Fibroblast of lung (primary cell): ENCODE results near the gene IKBKE.

Experiments
- EZH2 ChIP-seq: IDR thresholded peaks from 2 replicates; pipeline ENCODE4 v1.5.1; 2012; ENCODE audit warnings: low read length, control low read depth, mild to moderate bottlenecking; ENCODE audit errors: missing control alignments
- TF ChIP-seq, protein P1 (sequence below), 2 donors: IDR thresholded peaks in 1 of 2; conservative IDR thresholded peaks in 1 of 2; 1 replicate in 1 of 2; 2 replicates in 1 of 2; pipeline ENCODE4 v1.5.1; 2011 to 2012; ENCODE audit warnings: low read length in 2 of 2, control low read depth in 1 of 2, inconsistent platforms in 1 of 2, low read depth in 1 of 2, mild to moderate bottlenecking in 1 of 2

DNA sequence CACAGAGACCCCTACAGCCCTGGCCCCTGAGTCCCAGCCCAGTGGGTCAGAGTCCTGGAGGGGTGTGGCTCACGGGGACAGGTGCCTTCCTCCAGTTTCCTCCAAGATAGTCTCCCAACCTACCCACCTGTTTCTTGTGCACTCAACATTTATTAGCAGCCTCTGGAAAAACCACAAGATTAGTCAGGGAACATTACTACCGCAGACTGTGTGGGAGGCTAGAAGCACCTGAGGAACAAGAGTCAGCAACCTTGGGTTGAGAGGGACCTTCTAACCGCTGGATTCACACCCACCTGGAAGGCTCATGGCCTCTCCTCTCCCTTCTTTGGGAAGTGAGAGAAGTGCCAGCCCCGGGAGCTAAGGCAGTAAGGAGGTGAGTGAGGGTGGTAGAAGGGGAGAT, 22.5 kb upstream of the IKBKE start:
- TF ChIP-seq, protein P1, sequence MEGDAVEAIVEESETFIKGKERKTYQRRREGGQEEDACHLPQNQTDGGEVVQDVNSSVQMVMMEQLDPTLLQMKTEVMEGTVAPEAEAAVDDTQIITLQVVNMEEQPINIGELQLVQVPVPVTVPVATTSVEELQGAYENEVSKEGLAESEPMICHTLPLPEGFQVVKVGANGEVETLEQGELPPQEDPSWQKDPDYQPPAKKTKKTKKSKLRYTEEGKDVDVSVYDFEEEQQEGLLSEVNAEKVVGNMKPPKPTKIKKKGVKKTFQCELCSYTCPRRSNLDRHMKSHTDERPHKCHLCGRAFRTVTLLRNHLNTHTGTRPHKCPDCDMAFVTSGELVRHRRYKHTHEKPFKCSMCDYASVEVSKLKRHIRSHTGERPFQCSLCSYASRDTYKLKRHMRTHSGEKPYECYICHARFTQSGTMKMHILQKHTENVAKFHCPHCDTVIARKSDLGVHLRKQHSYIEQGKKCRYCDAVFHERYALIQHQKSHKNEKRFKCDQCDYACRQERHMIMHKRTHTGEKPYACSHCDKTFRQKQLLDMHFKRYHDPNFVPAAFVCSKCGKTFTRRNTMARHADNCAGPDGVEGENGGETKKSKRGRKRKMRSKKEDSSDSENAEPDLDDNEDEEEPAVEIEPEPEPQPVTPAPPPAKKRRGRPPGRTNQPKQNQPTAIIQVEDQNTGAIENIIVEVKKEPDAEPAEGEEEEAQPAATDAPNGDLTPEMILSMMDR (conservative IDR thresholded peaks at IDR 0.05 in 1 of 2, IDR thresholded peaks at IDR 0.05 in 1 of 2; ENCODE audit: low read depth in 1 of 2, low read length in 2 of 2): no peak
- TF ChIP-seq EZH2: no peak
